Measurements from ENCODE around the gene DPM1. TPM values are rescaled to one million over a fixed set of nuclear protein-coding genes. Genes with fewer than 3 reads are reported as not detected.

Gene DPM1
- total RNA-seq, 1 donor from 2014 or later, result 44.9 TPM

GRCh38 chr20:50977066-50978021, 19.0 kb upstream of the DPM1 start:
- DNase-seq, result no peak
- no peaks in the 10 kb centered on the region for H3K36me3 ChIP-seq
- TF ChIP-seq CTCF (IDR thresholded peaks at IDR 0.05; ENCODE audit: borderline replicate concordance), result no peak
- no peaks in the 10 kb centered on the region for H3K9me3 ChIP-seq (replicated peaks)
- intact Hi-C loops (cut with micrococcal nuclease), result no loop called here
- peaks cover 64% of the 10 kb centered on the region for H3K27me3 ChIP-seq (ENCODE audit: low read depth)
- no peak overlapping the region for H3K4me3 ChIP-seq
- peaks cover 6% of the 10 kb centered on the region for H3K4me1 ChIP-seq
- H3K27ac ChIP-seq (replicated peaks), result no peak overlapping the region

- no peak for DNase-seq
- Histone ChIP-seq H3K9me3 (replicated peaks) (no peaks in the 10 kb centered on the region), H3K36me3 (no peaks in the 10 kb centered on the region), H3K27ac (replicated peaks) (no peak overlapping the region), H3K4me1 (no peaks in the 10 kb centered on the region), H3K4me3 (no peak overlapping the region), H3K27me3 (ENCODE audit: low read depth) (peaks cover 51% of the 10 kb centered on the region)
- TF ChIP-seq CTCF (IDR thresholded peaks at IDR 0.05; ENCODE audit: borderline replicate concordance), result no peak
- intact Hi-C loops (cut with micrococcal nuclease), result no loop called here
Observed at GRCh38 chr20:50975701-50976330, 17.5 kb upstream of the DPM1 start.

GRCh38 chr20:50969912-50970311, 11.6 kb upstream of the DPM1 start:
- Histone ChIP-seq H3K36me3 (no peaks in the 10 kb centered on the region), H3K9me3 (replicated peaks) (no peaks in the 10 kb centered on the region), H3K4me1 (no peaks in the 10 kb centered on the region), H3K27me3 (ENCODE audit: low read depth) (no peaks in the 10 kb centered on the region), H3K4me3 (no peak overlapping the region), H3K27ac (replicated peaks) (no peak overlapping the region)
- intact Hi-C loops (cut with micrococcal nuclease), result no loop called here
- DNase-seq, result no peak
- no peak for TF ChIP-seq CTCF (IDR thresholded peaks at IDR 0.05; ENCODE audit: borderline replicate concordance)

GRCh38 chr20:50969435-50969834, 11.1 kb upstream of the DPM1 start:
- no peaks in the 10 kb centered on the region for H3K36me3 ChIP-seq
- H3K27me3 ChIP-seq (ENCODE audit: low read depth), result no peaks in the 10 kb centered on the region
- TF ChIP-seq CTCF (IDR thresholded peaks at IDR 0.05; ENCODE audit: borderline replicate concordance), result no peak
- DNase-seq, result no peak
- H3K27ac ChIP-seq (replicated peaks), result no peak overlapping the region
- H3K4me1 ChIP-seq, result no peaks in the 10 kb centered on the region
- no peaks in the 10 kb centered on the region for H3K9me3 ChIP-seq (replicated peaks)
- no peak overlapping the region for H3K4me3 ChIP-seq
- intact Hi-C loops (cut with micrococcal nuclease), result no loop called here

GRCh38 chr20:50968289-50968688, 10.0 kb upstream of the DPM1 start:
- Histone ChIP-seq H3K4me3 (no peak overlapping the region), H3K27ac (replicated peaks) (no peak overlapping the region), H3K27me3 (ENCODE audit: low read depth) (no peaks in the 10 kb centered on the region), H3K36me3 (no peaks in the 10 kb centered on the region), H3K4me1 (no peaks in the 10 kb centered on the region), H3K9me3 (replicated peaks) (no peaks in the 10 kb centered on the region)
- intact Hi-C loops (cut with micrococcal nuclease), result no loop called here
- no peak for DNase-seq
- no peak for TF ChIP-seq CTCF (IDR thresholded peaks at IDR 0.05; ENCODE audit: borderline replicate concordance)
